ENCODE measurements around the gene PTGDR.

The PTGDR gene

GRCh38 chr14:52265253-52265652 is 2.2 kb upstream of the PTGDR start:
- no peak for DNase-seq (ENCODE audit: low read depth)

GRCh38 chr14:52266179-52266578 is 1.3 kb upstream of the PTGDR start:
- DNase-seq (ENCODE audit: low read depth): no peak

DNA sequence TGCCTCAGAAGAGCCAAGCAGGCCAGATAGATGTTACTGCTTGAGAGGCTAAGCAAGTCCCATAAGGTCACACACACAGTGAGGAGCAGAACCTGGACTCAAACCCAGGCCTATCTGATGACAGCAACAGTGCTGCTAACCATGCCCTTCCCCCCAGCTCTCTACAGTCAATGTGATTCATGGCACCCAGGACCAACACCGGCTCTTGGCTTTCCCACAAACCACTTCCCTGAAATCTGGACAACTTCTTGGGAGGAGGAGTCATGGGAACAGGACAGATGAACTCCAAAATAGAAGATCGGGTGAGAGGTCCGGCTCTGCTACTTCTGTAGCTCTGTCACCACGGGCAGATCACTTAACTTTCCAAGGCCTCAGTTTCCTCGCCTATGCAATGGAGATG is 716 bp upstream of the PTGDR start:
- no peak for DNase-seq (ENCODE audit: low read depth)

DNA sequence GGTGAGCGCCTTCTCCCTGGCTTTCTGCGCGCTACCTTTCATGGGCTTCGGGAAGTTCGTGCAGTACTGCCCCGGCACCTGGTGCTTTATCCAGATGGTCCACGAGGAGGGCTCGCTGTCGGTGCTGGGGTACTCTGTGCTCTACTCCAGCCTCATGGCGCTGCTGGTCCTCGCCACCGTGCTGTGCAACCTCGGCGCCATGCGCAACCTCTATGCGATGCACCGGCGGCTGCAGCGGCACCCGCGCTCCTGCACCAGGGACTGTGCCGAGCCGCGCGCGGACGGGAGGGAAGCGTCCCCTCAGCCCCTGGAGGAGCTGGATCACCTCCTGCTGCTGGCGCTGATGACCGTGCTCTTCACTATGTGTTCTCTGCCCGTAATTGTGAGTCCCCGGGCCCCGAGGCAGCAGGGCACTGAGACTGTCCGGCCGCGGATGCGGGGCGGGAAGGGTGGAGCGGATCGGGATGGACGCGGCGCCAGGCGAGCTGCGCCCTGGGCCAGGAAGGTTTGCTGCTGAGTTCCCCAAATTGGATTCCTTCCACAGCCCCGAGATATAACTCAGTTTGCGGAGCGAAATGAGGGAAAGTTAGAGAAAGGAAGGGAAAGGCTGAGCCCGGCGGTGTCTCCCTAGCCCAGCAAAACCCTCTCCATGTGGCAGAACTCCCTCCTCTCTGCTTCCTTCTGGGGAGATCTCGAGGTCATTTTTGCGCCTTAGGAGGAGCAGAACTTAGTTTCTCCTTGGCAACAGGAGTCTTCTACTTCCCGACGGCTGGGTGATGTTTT is 972 bp downstream of the PTGDR start:
- no peak for DNase-seq (ENCODE audit: low read depth)

GRCh38 chr14:52269100-52269499 is 1.6 kb downstream of the PTGDR start:
- no peak for DNase-seq (ENCODE audit: low read depth)

DNA sequence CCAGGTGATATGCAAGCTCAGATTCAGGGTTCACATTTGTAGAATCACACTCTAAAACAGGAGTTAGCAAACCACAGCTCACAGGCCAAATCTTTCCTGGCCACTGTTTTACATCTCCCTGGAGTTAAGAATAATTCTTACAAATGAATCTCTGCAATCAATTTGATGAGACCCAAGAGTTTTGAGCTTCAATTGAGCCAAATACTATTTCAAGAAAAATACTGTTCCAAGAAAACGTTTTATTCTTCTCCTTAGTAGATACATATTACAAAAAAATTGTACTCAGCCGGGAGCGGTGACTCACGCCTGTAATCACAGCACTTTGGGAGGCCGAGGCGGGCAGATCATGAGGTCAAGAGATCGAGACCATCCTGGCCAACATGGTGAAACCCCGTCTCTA is 2.5 kb downstream of the PTGDR start:
- DNase-seq (ENCODE audit: low read depth): no peak

GRCh38 chr14:52271538-52271937 is 4.0 kb downstream of the PTGDR start:
- DNase-seq (ENCODE audit: low read depth): no peak

- no peak for DNase-seq (ENCODE audit: low read depth)
Measured at GRCh38 chr14:52272375-52272774, 4.9 kb downstream of the PTGDR start.

GRCh38 chr14:52275372-52275771 is 7.9 kb downstream of the PTGDR start:
- no peak for DNase-seq (ENCODE audit: low read depth)

GRCh38 chr14:52277552-52277951 is 10.1 kb downstream of the PTGDR start:
- no peak for DNase-seq (ENCODE audit: low read depth)

DNA sequence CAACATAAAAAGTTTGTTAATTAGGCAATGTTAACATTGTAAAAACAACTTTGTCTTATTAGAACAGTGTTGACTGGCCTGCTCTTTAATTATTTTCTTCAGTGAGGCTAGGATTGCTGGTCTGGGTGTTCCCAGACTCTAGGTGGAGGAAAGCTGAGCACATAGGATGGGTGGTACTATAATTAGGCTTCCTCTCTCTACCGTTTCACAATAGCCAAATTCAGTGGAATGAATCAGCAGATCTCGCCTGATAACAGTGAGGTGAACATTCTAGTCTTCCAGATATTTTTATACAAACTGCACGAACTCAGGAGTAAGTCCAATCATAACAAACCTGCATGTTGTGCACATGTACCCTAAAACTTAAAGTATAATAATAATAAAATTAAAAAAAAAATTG is 11.9 kb downstream of the PTGDR start:
- DNase-seq (ENCODE audit: low read depth): no peak

GRCh38 chr14:52283099-52283498 is 15.6 kb downstream of the PTGDR start:
- DNase-seq (ENCODE audit: low read depth): no peak

- DNase-seq (ENCODE audit: low read depth): no peak
Measured at GRCh38 chr14:52286661-52287649, 19.5 kb downstream of the PTGDR start.

- no peak for DNase-seq (ENCODE audit: low read depth)
Measured at GRCh38 chr14:52296378-52296777, 28.9 kb downstream of the PTGDR start.

DNA sequence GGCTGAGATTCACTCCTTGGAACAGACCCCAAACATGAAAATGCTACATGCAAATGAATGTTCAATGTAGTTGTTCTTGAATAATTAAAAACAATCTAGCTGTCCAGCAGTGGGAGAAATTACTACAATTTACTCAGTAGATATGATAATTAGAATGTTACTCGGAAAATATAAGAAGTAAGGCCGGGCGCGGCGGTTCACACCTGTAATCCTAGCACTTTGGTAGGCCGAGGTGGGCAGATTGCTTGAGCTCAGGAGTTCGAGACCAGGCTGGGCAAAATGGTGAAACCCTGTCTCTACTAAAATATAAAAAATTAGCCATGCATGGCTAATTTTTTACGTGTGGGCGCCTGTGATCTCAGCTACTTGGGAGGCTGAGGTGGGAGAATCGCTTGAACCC is 31.3 kb downstream of the PTGDR start:
- DNase-seq (ENCODE audit: low read depth): no peak

GRCh38 chr14:52299692-52300278 is 32.3 kb downstream of the PTGDR start:
- DNase-seq (ENCODE audit: low read depth): no peak

DNA sequence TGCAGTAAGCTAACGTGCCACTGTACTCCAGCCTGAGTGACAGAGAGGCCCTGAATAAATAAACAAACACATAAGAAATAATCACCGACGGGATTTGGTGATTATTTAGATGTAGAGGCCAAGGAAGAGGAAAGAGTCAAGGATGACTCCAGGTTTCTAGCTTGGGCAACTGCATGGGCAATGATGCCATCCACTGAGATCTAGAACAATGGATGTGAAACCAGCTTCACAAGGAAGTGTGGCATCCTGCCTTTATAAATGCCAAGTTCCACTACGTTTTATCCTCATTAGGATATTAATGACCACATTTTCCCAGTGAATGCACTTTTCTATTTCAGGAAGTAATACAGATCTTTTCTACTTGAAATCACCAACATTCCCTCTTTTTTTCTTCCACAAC is 35.7 kb downstream of the PTGDR start:
- no peak for DNase-seq (ENCODE audit: low read depth)

GRCh38 chr14:52304248-52304904 is 36.9 kb downstream of the PTGDR start:
- no peak for DNase-seq (ENCODE audit: low read depth)

- no peak for DNase-seq (ENCODE audit: low read depth)
Measured at GRCh38 chr14:52305014-52305413, 37.5 kb downstream of the PTGDR start.

- no peak for DNase-seq (ENCODE audit: low read depth)
Measured at GRCh38 chr14:52307376-52307775, 39.9 kb downstream of the PTGDR start.

DNA sequence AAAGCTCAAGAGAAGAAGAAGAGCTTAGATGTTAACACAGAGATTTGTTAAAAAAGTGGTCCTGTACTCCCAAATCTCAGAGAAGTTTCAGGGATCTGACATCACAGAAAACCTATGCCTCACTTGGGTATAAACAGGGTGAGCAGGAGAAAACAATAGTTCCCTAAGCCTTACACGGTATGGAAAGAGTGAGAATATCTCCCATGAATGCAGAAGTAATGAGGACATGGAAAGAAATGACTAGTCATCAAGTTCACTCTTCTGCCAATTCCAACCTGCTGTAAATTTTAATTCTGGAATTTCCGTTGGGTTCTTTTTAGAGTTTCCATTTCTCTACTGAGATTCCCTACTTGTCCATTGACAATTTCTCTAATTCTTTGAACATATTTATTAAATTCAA is 40.4 kb downstream of the PTGDR start:
- no peak for DNase-seq (ENCODE audit: low read depth)

DNA sequence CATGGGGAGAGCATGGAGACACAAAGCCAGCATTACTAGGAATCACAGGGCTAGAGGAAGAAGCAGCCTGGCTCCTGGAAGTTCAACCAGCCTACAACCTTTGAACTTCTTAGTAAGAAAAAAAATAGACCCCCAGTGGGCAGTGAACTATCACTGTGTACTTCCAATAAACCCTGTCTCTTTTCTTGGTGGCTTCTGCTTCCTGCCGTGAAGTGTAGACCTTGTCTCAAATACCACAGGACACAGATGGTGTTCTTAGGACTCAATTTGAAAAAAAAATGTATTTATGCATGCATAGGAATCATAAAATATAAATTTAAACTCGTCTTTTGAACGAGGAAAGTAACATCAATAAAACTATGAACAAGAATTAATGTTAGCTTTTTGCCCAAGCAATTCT is 43.0 kb downstream of the PTGDR start:
- DNase-seq (ENCODE audit: low read depth): no peak
